ENCODE measurements around the gene SYTL1. TPM values are rescaled to one million over a fixed set of nuclear protein-coding genes. Genes with fewer than 3 reads are reported as not detected.
A peak's percentile ranks its signal among the peaks of the same experiment; 100 is the strongest.

SYTL1 gene
- total and polyA plus RNA-seq, 5 donors from 2014 or later: 91.0 to 191 (median 122) TPM

- peak overlapping the region; percentile 90 to 97 (median 96) for H3K27ac Mint-ChIP-seq
- peaks cover 25% of the 10 kb centered on the region for H3K36me3 ChIP-seq (ENCODE audit: control insufficient read depth, insufficient read depth, low read length)
- H3K4me3 ChIP-seq (ENCODE audit: low read depth, low read length): peak overlapping the region; percentile 87
- peaks cover 4 to 67% (median 36%) of the 10 kb centered on the region in 4 donors for H3K4me1 Mint-ChIP-seq
- peaks cover 22% of the 10 kb centered on the region for H3K36me3 Mint-ChIP-seq
- ATAC-seq (ENCODE audit: low read depth in 2 of 2): no peak
- H3K4me3 Mint-ChIP-seq: peak overlapping the region; percentile 93 to 98 (median 95)
- H3K9me3 Mint-ChIP-seq: no peaks in the 10 kb centered on the region
- no peak for DNase-seq
- H3K9me3 ChIP-seq (ENCODE audit: control insufficient read depth in 2 of 2, low read length in 2 of 2): no peaks in the 10 kb centered on the region
- no peaks in the 10 kb centered on the region for H3K27me3 Mint-ChIP-seq
- H3K27ac ChIP-seq (ENCODE audit: insufficient read depth, low read length, poor library complexity, severe bottlenecking): peak overlapping the region; percentile 79
- no peaks in the 10 kb centered on the region for H3K27me3 ChIP-seq (ENCODE audit: control insufficient read depth, insufficient read depth, low read length)
- H3K4me1 ChIP-seq (ENCODE audit: control insufficient read depth, insufficient read depth, low read length, poor library complexity, severe bottlenecking): peaks cover 52% of the 10 kb centered on the region
Measured at GRCh38 chr1:27343639-27344025, 1.8 kb downstream of the SYTL1 start.

DNA sequence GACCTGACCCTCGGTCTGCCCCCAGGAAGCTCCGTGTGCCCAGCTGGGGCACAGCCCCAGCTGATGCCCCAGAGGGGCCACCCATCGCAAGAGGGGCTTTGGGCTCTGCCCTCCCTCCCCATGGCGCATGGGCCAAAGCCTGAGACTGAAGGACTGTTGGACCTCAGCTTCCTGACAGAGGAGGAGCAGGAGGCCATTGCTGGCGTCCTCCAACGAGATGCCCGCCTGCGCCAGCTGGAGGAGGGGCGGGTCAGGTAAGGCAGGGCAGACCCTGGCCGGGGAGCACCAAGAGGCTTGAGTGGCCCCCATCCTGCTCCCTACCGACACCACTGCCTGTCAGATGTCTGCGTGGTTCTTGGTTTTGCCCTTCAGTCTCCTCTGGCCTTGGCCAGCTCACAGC is 3.5 kb downstream of the SYTL1 start:
- H3K4me3 ChIP-seq (ENCODE audit: low read depth, low read length): no peak overlapping the region
- Mint-ChIP-seq H3K27me3 (no peaks in the 10 kb centered on the region), H3K36me3 (peaks cover 22% of the 10 kb centered on the region), H3K4me1 (peaks cover 4 to 54% (median 27%) of the 10 kb centered on the region in 4 donors), H3K9me3 (no peaks in the 10 kb centered on the region), H3K4me3 (peak overlapping the region in 3 of 4 donors; percentile 71 to 91 (median 76)), H3K27ac (peak overlapping the region in 1 of 3 donors; percentile 56)
- peaks cover 57% of the 10 kb centered on the region for H3K4me1 ChIP-seq (ENCODE audit: control insufficient read depth, insufficient read depth, low read length, poor library complexity, severe bottlenecking)
- no peaks in the 10 kb centered on the region for H3K9me3 ChIP-seq (ENCODE audit: control insufficient read depth in 2 of 2, low read length in 2 of 2)
- no peak overlapping the region for H3K27ac ChIP-seq (ENCODE audit: insufficient read depth, low read length, poor library complexity, severe bottlenecking)
- H3K27me3 ChIP-seq (ENCODE audit: control insufficient read depth, insufficient read depth, low read length): no peaks in the 10 kb centered on the region
- no peak for ATAC-seq (ENCODE audit: low read depth in 2 of 2)
- H3K36me3 ChIP-seq (ENCODE audit: control insufficient read depth, insufficient read depth, low read length): peaks cover 26% of the 10 kb centered on the region
- DNase-seq: no peak

- peaks cover 30% of the 10 kb centered on the region for H3K36me3 ChIP-seq (ENCODE audit: control insufficient read depth, insufficient read depth, low read length)
- H3K27ac ChIP-seq (ENCODE audit: insufficient read depth, low read length, poor library complexity, severe bottlenecking): no peak overlapping the region
- H3K4me1 Mint-ChIP-seq: peaks cover 4 to 45% (median 22%) of the 10 kb centered on the region in 4 donors
- peak overlapping the region in 2 of 3 donors; percentile 31 to 56 for H3K27ac Mint-ChIP-seq
- DNase-seq: no peak
- H3K4me1 ChIP-seq (ENCODE audit: control insufficient read depth, insufficient read depth, low read length, poor library complexity, severe bottlenecking): peaks cover 50% of the 10 kb centered on the region
- H3K27me3 Mint-ChIP-seq: no peaks in the 10 kb centered on the region
- no peaks in the 10 kb centered on the region for H3K9me3 ChIP-seq (ENCODE audit: control insufficient read depth in 2 of 2, low read length in 2 of 2)
- H3K36me3 Mint-ChIP-seq: peaks cover 22% of the 10 kb centered on the region
- no peak for ATAC-seq (ENCODE audit: low read depth in 2 of 2)
- no peaks in the 10 kb centered on the region for H3K27me3 ChIP-seq (ENCODE audit: control insufficient read depth, insufficient read depth, low read length)
- H3K4me3 ChIP-seq (ENCODE audit: low read depth, low read length): no peak overlapping the region
- H3K4me3 Mint-ChIP-seq: peak overlapping the region in 3 of 4 donors; percentile 62 to 93 (median 71)
- H3K9me3 Mint-ChIP-seq: no peaks in the 10 kb centered on the region
Measured at GRCh38 chr1:27346357-27346756, 4.5 kb downstream of the SYTL1 start.

DNA sequence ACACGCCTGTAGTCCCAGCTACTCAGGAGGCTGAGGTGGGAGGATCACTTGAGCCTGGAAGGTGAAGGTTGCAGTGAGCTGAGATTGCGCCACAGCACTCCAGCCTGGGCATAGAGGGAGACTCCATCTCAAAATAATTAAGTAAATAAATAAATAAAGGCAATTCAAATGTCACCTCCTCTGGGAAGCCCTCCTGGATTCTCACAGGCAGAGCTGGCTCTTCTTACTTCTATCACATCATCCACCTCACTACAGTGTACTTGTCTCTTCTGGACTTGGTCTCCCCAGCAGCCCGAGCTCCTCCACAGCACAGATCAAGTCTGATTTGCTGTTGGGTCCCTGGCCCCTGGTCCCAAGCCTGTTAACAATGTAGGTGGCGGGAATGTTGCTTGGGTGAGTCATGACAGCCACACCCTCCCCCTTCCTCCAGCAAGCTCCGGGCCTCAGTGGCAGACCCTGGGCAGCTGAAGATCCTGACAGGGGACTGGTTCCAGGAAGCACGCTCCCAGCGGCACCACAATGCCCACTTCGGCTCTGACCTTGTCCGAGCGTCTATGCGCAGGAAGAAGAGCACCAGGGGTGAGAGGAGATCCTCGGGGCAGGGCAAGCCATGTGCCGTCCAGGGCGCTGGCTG is 5.3 kb downstream of the SYTL1 start:
- no peaks in the 10 kb centered on the region for H3K27me3 Mint-ChIP-seq
- peaks cover 26% of the 10 kb centered on the region for H3K36me3 Mint-ChIP-seq
- peaks cover 30% of the 10 kb centered on the region for H3K36me3 ChIP-seq (ENCODE audit: control insufficient read depth, insufficient read depth, low read length)
- H3K4me1 ChIP-seq (ENCODE audit: control insufficient read depth, insufficient read depth, low read length, poor library complexity, severe bottlenecking): peaks cover 44% of the 10 kb centered on the region
- ATAC-seq (ENCODE audit: low read depth in 2 of 2): no peak
- H3K9me3 Mint-ChIP-seq: no peaks in the 10 kb centered on the region
- no peak for DNase-seq
- no peak overlapping the region for H3K27ac ChIP-seq (ENCODE audit: insufficient read depth, low read length, poor library complexity, severe bottlenecking)
- H3K4me1 Mint-ChIP-seq: peaks cover 4 to 43% (median 20%) of the 10 kb centered on the region in 4 donors
- H3K9me3 ChIP-seq (ENCODE audit: control insufficient read depth in 2 of 2, low read length in 2 of 2): no peaks in the 10 kb centered on the region
- no peaks in the 10 kb centered on the region for H3K27me3 ChIP-seq (ENCODE audit: control insufficient read depth, insufficient read depth, low read length)
- no peak overlapping the region for H3K4me3 Mint-ChIP-seq
- no peak overlapping the region for H3K4me3 ChIP-seq (ENCODE audit: low read depth, low read length)
- no peak overlapping the region for H3K27ac Mint-ChIP-seq

- Mint-ChIP-seq H3K36me3 (peaks cover 24% of the 10 kb centered on the region), H3K9me3 (no peaks in the 10 kb centered on the region), H3K27me3 (no peaks in the 10 kb centered on the region), H3K27ac (peak overlapping the region; percentile 14 to 65 (median 36)), H3K4me1 (peaks cover 0 to 35% (median 9%) of the 10 kb centered on the region in 4 donors), H3K4me3 (peak overlapping the region in 3 of 4 donors; percentile 41 to 69 (median 68))
- Histone ChIP-seq H3K4me3 (ENCODE audit: low read depth, low read length) (no peak overlapping the region), H3K4me1 (ENCODE audit: control insufficient read depth, insufficient read depth, low read length, poor library complexity, severe bottlenecking) (peaks cover 32% of the 10 kb centered on the region), H3K9me3 (ENCODE audit: control insufficient read depth in 2 of 2, low read length in 2 of 2) (no peaks in the 10 kb centered on the region), H3K36me3 (ENCODE audit: control insufficient read depth, insufficient read depth, low read length) (peaks cover 30% of the 10 kb centered on the region), H3K27me3 (ENCODE audit: control insufficient read depth, insufficient read depth, low read length) (no peaks in the 10 kb centered on the region), H3K27ac (ENCODE audit: insufficient read depth, low read length, poor library complexity, severe bottlenecking) (peak overlapping the region; percentile 30)
- ATAC-seq (ENCODE audit: low read depth in 2 of 2): peak; percentile 70 to 78
- peak in 2 of 3 donors; percentile 33 to 49 for DNase-seq
Measured at GRCh38 chr1:27348861-27349783, 7.3 kb downstream of the SYTL1 start.

GRCh38 chr1:27349784-27350662 is 8.2 kb downstream of the SYTL1 start:
- H3K4me1 ChIP-seq (ENCODE audit: control insufficient read depth, insufficient read depth, low read length, poor library complexity, severe bottlenecking): peaks cover 25% of the 10 kb centered on the region
- H3K27ac ChIP-seq (ENCODE audit: insufficient read depth, low read length, poor library complexity, severe bottlenecking): no peak overlapping the region
- DNase-seq (no peak), ATAC-seq (ENCODE audit: low read depth in 2 of 2) (peak in 1 of 2 donors; percentile 41)
- Mint-ChIP-seq H3K27me3 (no peaks in the 10 kb centered on the region), H3K4me3 (peak overlapping the region in 2 of 4 donors; percentile 15 to 29), H3K27ac (peak overlapping the region in 1 of 3 donors; percentile 26), H3K36me3 (peaks cover 20% of the 10 kb centered on the region), H3K9me3 (no peaks in the 10 kb centered on the region), H3K4me1 (peaks cover 0 to 30% (median 6%) of the 10 kb centered on the region in 4 donors)
- H3K9me3 ChIP-seq (ENCODE audit: control insufficient read depth in 2 of 2, low read length in 2 of 2): no peaks in the 10 kb centered on the region
- H3K4me3 ChIP-seq (ENCODE audit: low read depth, low read length): no peak overlapping the region
- H3K36me3 ChIP-seq (ENCODE audit: control insufficient read depth, insufficient read depth, low read length): peaks cover 29% of the 10 kb centered on the region
- H3K27me3 ChIP-seq (ENCODE audit: control insufficient read depth, insufficient read depth, low read length): no peaks in the 10 kb centered on the region

Data from CD4-positive, CD25-positive, alpha-beta regulatory T cell (primary cell).